WTC11 (cell line): ENCODE measurements around the gene SLC35F5. TPM values are rescaled to one million over a fixed set of nuclear protein-coding genes. Genes with fewer than 3 reads are reported as not detected.

ENCODE experiments used
- ATAC-seq: fragments of 200-7000 bp; cut with Tn5 transposase; 2 replicates; pipeline ENCODE4 v1.10.0; 2021; ENCODE audit warnings: mild to moderate bottlenecking, moderate library complexity
- CTCF ChIA-PET: fragments of 300-600 bp; sonication (Branson Sonifier 250); formaldehyde crosslinking; loops from one replicate; lab custom pipeline; 2021; ENCODE audit warnings: antibody characterized with exemption; lab: Charles Lee
- POLR2A ChIA-PET: fragments of 350-600 bp; sonication (Branson Sonifier 250); formaldehyde crosslinking; loops from one replicate; lab custom pipeline; 2021; ENCODE audit warnings: antibody characterized with exemption; lab: Charles Lee
- DNase-seq: peaks from one replicate; pipeline ENCODE4 v3.0.0; 2021; ENCODE audit warnings: low spot score
- H3K27ac Mint-ChIP-seq: 2 replicates; pipeline ENCODE4 v1.8.0; 2021; ENCODE audit warnings: mixed read lengths
- H3K27me3 Mint-ChIP-seq: 2 replicates; pipeline ENCODE4 v1.8.0; 2021; ENCODE audit warnings: low read depth, mild to moderate bottlenecking, moderate library complexity, mixed read lengths
- H3K36me3 Mint-ChIP-seq: 2 replicates; pipeline ENCODE4 v1.8.0; 2021; ENCODE audit warnings: mixed read lengths
- H3K4me1 Mint-ChIP-seq: 2 replicates; pipeline ENCODE4 v1.8.0; 2022; ENCODE audit warnings: mixed read lengths
- H3K4me3 Mint-ChIP-seq: 2 replicates; pipeline ENCODE4 v1.8.0; 2021; ENCODE audit warnings: mild to moderate bottlenecking, moderate library complexity, mixed read lengths
- H3K9me3 Mint-ChIP-seq: 2 replicates; pipeline ENCODE4 v1.8.0; 2021; ENCODE audit warnings: mixed read lengths
- AFF4 ChIP-seq: sonication (generic); formaldehyde crosslinking; IDR thresholded peaks from 2 replicates; pipeline ENCODE4 v1.8.1; 2023; ENCODE audit warnings: mild to moderate bottlenecking, missing genetic modification reagents, borderline replicate concordance
- ATF6 ChIP-seq: sonication (generic); formaldehyde crosslinking; IDR thresholded peaks from 2 replicates; pipeline ENCODE4 v1.8.1; 2023; ENCODE audit warnings: mild to moderate bottlenecking, missing genetic modification reagents
- EMX1 ChIP-seq: fragments of 250-450 bp; sonication (Bioruptor Pico); IDR thresholded peaks from 2 replicates; pipeline ENCODE4 v1.8.0; 2021; ENCODE audit warnings: mild to moderate bottlenecking
- ERG ChIP-seq: fragments of 250-450 bp; sonication (Bioruptor Pico); IDR thresholded peaks from 2 replicates; pipeline ENCODE4 v1.8.0; 2021; ENCODE audit warnings: mild to moderate bottlenecking
- FOXK1 ChIP-seq: sonication (generic); formaldehyde crosslinking; IDR thresholded peaks from 2 replicates; pipeline ENCODE4 v1.8.0; 2022; ENCODE audit warnings: mild to moderate bottlenecking, moderate library complexity, missing genetic modification reagents
- FOXP4 ChIP-seq: sonication (generic); formaldehyde crosslinking; IDR thresholded peaks from 2 replicates; pipeline ENCODE4 v1.8.0; 2022; ENCODE audit warnings: mild to moderate bottlenecking, missing genetic modification reagents
- GABPB1 ChIP-seq: sonication (generic); formaldehyde crosslinking; IDR thresholded peaks from 2 replicates; pipeline ENCODE4 v1.8.1; 2023; ENCODE audit warnings: mild to moderate bottlenecking, missing genetic modification reagents
- OVOL2 ChIP-seq: fragments of 250-450 bp; sonication (Bioruptor Pico); IDR thresholded peaks from 2 replicates; pipeline ENCODE4 v1.9.0; 2021; ENCODE audit warnings: mild to moderate bottlenecking, borderline replicate concordance
- PRDM15 ChIP-seq: sonication (generic); formaldehyde crosslinking; IDR thresholded peaks from 2 replicates; pipeline ENCODE4 v1.8.0; 2022; ENCODE audit warnings: missing genetic modification reagents
- PRRX2 ChIP-seq: fragments of 250-450 bp; sonication (Bioruptor Pico); IDR thresholded peaks from 2 replicates; pipeline ENCODE4 v1.8.0; 2021; ENCODE audit warnings: mild to moderate bottlenecking
- RORB ChIP-seq: fragments of 250-450 bp; sonication (Bioruptor Pico); IDR thresholded peaks from 2 replicates; pipeline ENCODE4 v1.9.0; 2021; ENCODE audit warnings: mild to moderate bottlenecking
- SMAD4 ChIP-seq: sonication (generic); formaldehyde crosslinking; IDR thresholded peaks from 2 replicates; pipeline ENCODE4 v1.8.0; 2022; ENCODE audit warnings: mild to moderate bottlenecking, missing genetic modification reagents
- SOX15 ChIP-seq: fragments of 250-450 bp; sonication (Bioruptor Pico); IDR thresholded peaks from 2 replicates; pipeline ENCODE4 v1.9.0; 2021; ENCODE audit warnings: mild to moderate bottlenecking
- TP53 ChIP-seq: sonication (generic); formaldehyde crosslinking; IDR thresholded peaks from 2 replicates; pipeline ENCODE4 v1.8.1; 2023; ENCODE audit warnings: mild to moderate bottlenecking, missing genetic modification reagents
- USF1 ChIP-seq: sonication (generic); formaldehyde crosslinking; IDR thresholded peaks from 2 replicates; pipeline ENCODE4 v1.8.0; 2022; ENCODE audit warnings: mild to moderate bottlenecking, missing genetic modification reagents
- ZBTB21 ChIP-seq: sonication (generic); formaldehyde crosslinking; IDR thresholded peaks from 2 replicates; pipeline ENCODE4 v1.8.1; 2023; ENCODE audit warnings: mild to moderate bottlenecking, missing genetic modification reagents, borderline replicate concordance
- ZNF232 ChIP-seq: sonication (generic); formaldehyde crosslinking; IDR thresholded peaks from 2 replicates; pipeline ENCODE4 v1.8.0; 2022; ENCODE audit warnings: mild to moderate bottlenecking, missing genetic modification reagents
- ZNF263 ChIP-seq: sonication (generic); formaldehyde crosslinking; IDR thresholded peaks from 2 replicates; pipeline ENCODE4 v1.8.1; 2022; ENCODE audit warnings: low read depth, mild to moderate bottlenecking, moderate library complexity, missing genetic modification reagents
- ZNF423 ChIP-seq: fragments of 250-450 bp; sonication (Bioruptor Pico); IDR thresholded peaks from 2 replicates; pipeline ENCODE4 v2.1.2; 2022; ENCODE audit warnings: mild to moderate bottlenecking, moderate library complexity
- ZNF425 ChIP-seq: fragments of 250-450 bp; sonication (Bioruptor Pico); conservative IDR thresholded peaks from 2 replicates; pipeline ENCODE4 v1.9.0; 2021; ENCODE audit warnings: mild to moderate bottlenecking
- ZNF671 ChIP-seq: fragments of 250-450 bp; sonication (Bioruptor Pico); IDR thresholded peaks from 2 replicates; pipeline ENCODE4 v1.8.0; 2021; ENCODE audit warnings: mild to moderate bottlenecking
- total RNA-seq: library from RNA; stranded (reverse); gene quantifications from 3 replicates; pipeline ENCODE4 v1.2.3, GENCODE V29; 2021

The SLC35F5 gene
- total RNA-seq, 1 experiment from 2014 or later = 20.3 TPM

- ATAC-seq (no peak), DNase-seq (no peak)
- Mint-ChIP-seq H3K4me1 (peaks cover 7% of the 10 kb centered on the region), H3K27ac (no peak overlapping the region), H3K9me3 (no peaks in the 10 kb centered on the region), H3K4me3 (no peak overlapping the region), H3K27me3 (peaks cover 2% of the 10 kb centered on the region; the same call in 1 of the 2 replicates), H3K36me3 (peaks cover 19% of the 10 kb centered on the region)
- POLR2A ChIA-PET = no interaction called here
- CTCF ChIA-PET = no interaction called here
- TF ChIP-seq RORB (no peak), OVOL2 (no peak), GABPB1 (no peak), ATF6 (CRISPR knock-in tag) (no peak), PRDM15 (CRISPR knock-in tag) (no peak), AFF4 (CRISPR knock-in tag) (no peak), ZNF232 (CRISPR knock-in tag) (no peak), ZNF263 (CRISPR knock-in tag) (no peak), SOX15 (CRISPR knock-in tag) (no peak), PRRX2 (CRISPR knock-in tag) (no peak), USF1 (no peak), FOXK1 (CRISPR knock-in tag) (no peak), ZBTB21 (CRISPR knock-in tag) (no peak), EMX1 (CRISPR knock-in tag) (no peak), SMAD4 (CRISPR knock-in tag) (no peak), ZNF671 (CRISPR knock-in tag) (no peak)
Observed at GRCh38 chr2:113750385-113750784, 6.1 kb downstream of the SLC35F5 start.

GRCh38 chr2:113741091-113741490, 15.4 kb downstream of the SLC35F5 start:
- H3K27ac Mint-ChIP-seq = no peak overlapping the region
- no peaks in the 10 kb centered on the region for H3K27me3 Mint-ChIP-seq
- ChIA-PET POLR2A (no interaction called here), CTCF (no interaction called here)
- DNase-seq (no peak), ATAC-seq (no peak)
- peaks cover 31% of the 10 kb centered on the region for H3K36me3 Mint-ChIP-seq
- no peaks in the 10 kb centered on the region for H3K9me3 Mint-ChIP-seq
- H3K4me1 Mint-ChIP-seq = no peaks in the 10 kb centered on the region
- no peak overlapping the region for H3K4me3 Mint-ChIP-seq
- TF ChIP-seq USF1 (no peak), FOXP4 (CRISPR knock-in tag) (no peak), ZNF425 (no peak), ZNF423 (CRISPR knock-in tag) (no peak), ERG (CRISPR knock-in tag) (no peak), TP53 (no peak)
